Loucy (cell line): Measurements from ENCODE around the gene MYMK.

ENCODE experiments used
- EZH2phosphoT487 ChIP-seq: fragments of 200-600 bp; IDR thresholded peaks from 2 replicates; pipeline ENCODE4 v1.6.1; 2018; ENCODE audit warnings: antibody characterized with exemption, mild to moderate bottlenecking, moderate library complexity, borderline replicate concordance
- TF ChIP-seq, protein P1 (sequence below): fragments of 200-600 bp; sonication (generic); conservative IDR thresholded peaks from 2 replicates; pipeline ENCODE4 v1.5.1; 2014; ENCODE audit warnings: mild to moderate bottlenecking, antibody characterized with exemption, low read length

GRCh38 chr9:133511607-133512006 lies 13.2 kb downstream of the MYMK start:
- TF ChIP-seq, protein P1, sequence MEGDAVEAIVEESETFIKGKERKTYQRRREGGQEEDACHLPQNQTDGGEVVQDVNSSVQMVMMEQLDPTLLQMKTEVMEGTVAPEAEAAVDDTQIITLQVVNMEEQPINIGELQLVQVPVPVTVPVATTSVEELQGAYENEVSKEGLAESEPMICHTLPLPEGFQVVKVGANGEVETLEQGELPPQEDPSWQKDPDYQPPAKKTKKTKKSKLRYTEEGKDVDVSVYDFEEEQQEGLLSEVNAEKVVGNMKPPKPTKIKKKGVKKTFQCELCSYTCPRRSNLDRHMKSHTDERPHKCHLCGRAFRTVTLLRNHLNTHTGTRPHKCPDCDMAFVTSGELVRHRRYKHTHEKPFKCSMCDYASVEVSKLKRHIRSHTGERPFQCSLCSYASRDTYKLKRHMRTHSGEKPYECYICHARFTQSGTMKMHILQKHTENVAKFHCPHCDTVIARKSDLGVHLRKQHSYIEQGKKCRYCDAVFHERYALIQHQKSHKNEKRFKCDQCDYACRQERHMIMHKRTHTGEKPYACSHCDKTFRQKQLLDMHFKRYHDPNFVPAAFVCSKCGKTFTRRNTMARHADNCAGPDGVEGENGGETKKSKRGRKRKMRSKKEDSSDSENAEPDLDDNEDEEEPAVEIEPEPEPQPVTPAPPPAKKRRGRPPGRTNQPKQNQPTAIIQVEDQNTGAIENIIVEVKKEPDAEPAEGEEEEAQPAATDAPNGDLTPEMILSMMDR, result no peak
- TF ChIP-seq EZH2phosphoT487, result no peak
